ENCODE measurements around the gene CDR2L.
"Not testable (repeated sequence)": the region's sequence is repeated elsewhere in the genome, so short reads cannot be mapped to it uniquely, and the experiment has no call there.

Gene CDR2L

GRCh38 chr17:75010683-75011400 lies 23.4 kb downstream of the CDR2L start:
- DNase-seq (ENCODE audit: low read depth in 2 of 2): no peak

GRCh38 chr17:75011401-75012095 lies 24.1 kb downstream of the CDR2L start:
- DNase-seq (ENCODE audit: low read depth in 2 of 2): no peak

GRCh38 chr17:75012096-75012345 lies 24.6 kb downstream of the CDR2L start:
- DNase-seq (ENCODE audit: low read depth in 2 of 2): no peak

- DNase-seq (ENCODE audit: low read depth in 2 of 2): peak; percentile 70
These were observed 25.1 kb downstream of the CDR2L start, which contains the start of gene MRPL58 for GRCh38 chr17:75012346-75013091. Gene MRPL58 (plus strand): TSS chr17:75012670. CDS start chr17:75012687, 17 bp downstream.

- no peak for DNase-seq (ENCODE audit: low read depth in 2 of 2)
These were observed 25.7 kb downstream of the CDR2L start for GRCh38 chr17:75013092-75013559.

GRCh38 chr17:75019146-75019545 lies 31.7 kb downstream of the CDR2L start:
- no peak for DNase-seq (ENCODE audit: low read depth in 2 of 2)

- no peak for DNase-seq (ENCODE audit: low read depth in 2 of 2)
These were observed 32.3 kb downstream of the CDR2L start for GRCh38 chr17:75019710-75020109.

- DNase-seq (ENCODE audit: low read depth in 2 of 2): no peak
These were observed 33.1 kb downstream of the CDR2L start for GRCh38 chr17:75020331-75021110.

GRCh38 chr17:75024686-75025397 lies 37.4 kb downstream of the CDR2L start:
- DNase-seq (ENCODE audit: low read depth in 2 of 2): no peak

GRCh38 chr17:75025398-75025734 lies 37.9 kb downstream of the CDR2L start:
- not testable (repeated sequence) for DNase-seq (ENCODE audit: low read depth in 2 of 2)

- DNase-seq (ENCODE audit: low read depth in 2 of 2): not testable (repeated sequence)
These were observed 39.2 kb downstream of the CDR2L start for GRCh38 chr17:75026650-75027049.

GRCh38 chr17:75030161-75030560 lies 42.7 kb downstream of the CDR2L start:
- DNase-seq (ENCODE audit: low read depth in 2 of 2): no peak

- DNase-seq (ENCODE audit: low read depth in 2 of 2): peak; percentile 12 to 32
These were observed 44.7 kb downstream of the CDR2L start for GRCh38 chr17:75031972-75032719.

- peak in 1 of 2 donors; percentile 23 for DNase-seq (ENCODE audit: low read depth in 2 of 2)
These were observed 45.4 kb downstream of the CDR2L start for GRCh38 chr17:75032720-75033280.

- peak; percentile 85 to 90 for DNase-seq (ENCODE audit: low read depth in 2 of 2)
These were observed 46.2 kb downstream of the CDR2L start for GRCh38 chr17:75033346-75034235.

GRCh38 chr17:75034236-75034908 lies 46.9 kb downstream of the CDR2L start:
- DNase-seq (ENCODE audit: low read depth in 2 of 2): peak; percentile 78 to 92

- peak; percentile 55 to 69 for DNase-seq (ENCODE audit: low read depth in 2 of 2)
These were observed 49.3 kb downstream of the CDR2L start for GRCh38 chr17:75036643-75037268.

GRCh38 chr17:75039238-75039637 lies 51.8 kb downstream of the CDR2L start:
- DNase-seq (ENCODE audit: low read depth in 2 of 2): no peak
